Measurements from ENCODE around the gene IGSF21.
"Not testable (repeated sequence)": the region's sequence is repeated elsewhere in the genome, so short reads cannot be mapped to it uniquely, and the experiment has no call there.

IGSF21 gene

GRCh38 chr1:18144916-18145647, 37.5 kb downstream of the IGSF21 start:
- DNase-seq, result no peak

DNA sequence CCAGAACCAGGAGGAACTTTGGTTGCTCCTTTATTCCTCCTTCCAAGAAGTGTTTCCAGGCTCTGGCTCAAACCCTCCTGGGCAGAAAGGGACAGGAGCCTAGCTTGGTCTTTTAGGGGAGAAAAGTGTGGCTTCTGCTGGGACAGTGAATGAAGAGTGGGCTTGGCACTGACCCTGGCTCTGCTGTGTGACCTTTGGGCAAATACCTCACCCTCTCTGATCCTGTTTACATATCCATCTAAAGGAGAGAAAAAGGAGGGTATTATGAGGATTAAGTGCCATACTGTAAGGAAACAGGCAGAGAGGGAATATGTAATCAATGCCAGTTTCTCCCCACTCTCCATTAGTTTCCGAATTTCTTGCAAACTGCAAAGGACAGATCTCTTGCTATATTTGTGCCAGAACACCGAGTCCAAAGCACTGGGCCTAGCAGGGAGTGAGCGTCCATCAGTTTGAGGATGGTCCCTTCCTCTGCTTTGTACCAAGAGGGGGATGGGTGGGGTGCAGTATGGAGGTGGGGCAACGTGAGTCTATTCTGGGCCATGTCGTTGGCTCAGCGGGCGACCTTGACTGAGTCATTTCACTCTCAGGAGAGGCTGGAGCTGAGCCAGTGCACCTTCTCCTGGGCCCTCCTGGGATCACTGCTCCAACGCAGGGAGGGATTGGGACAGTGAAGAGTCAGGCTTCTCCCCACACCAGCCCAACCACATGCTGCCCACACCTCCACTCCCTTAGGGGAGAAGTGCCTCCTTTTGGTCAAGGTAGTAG, 38.4 kb downstream of the IGSF21 start:
- no peak for DNase-seq

DNA sequence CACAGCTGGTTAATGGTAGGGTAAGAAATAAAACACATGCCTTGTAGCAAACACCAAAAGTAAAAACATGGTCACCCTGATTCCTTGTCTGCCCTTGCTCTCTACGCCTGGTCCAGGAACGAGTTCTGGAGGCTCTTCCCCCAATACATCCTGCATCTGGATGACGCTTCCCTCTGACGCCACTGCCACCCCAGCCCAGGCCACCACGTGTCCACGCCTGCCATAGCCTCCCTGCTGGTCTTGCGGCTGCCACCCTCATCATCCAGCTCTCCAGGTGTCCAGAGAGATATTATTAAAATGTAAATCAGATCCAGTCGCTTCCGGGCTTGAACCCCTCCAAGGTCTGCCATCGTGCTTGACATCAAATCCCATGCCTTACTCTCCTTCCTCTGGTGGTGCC, 39.3 kb downstream of the IGSF21 start:
- no peak for DNase-seq

GRCh38 chr1:18147672-18148071, 40.1 kb downstream of the IGSF21 start:
- DNase-seq, result no peak

GRCh38 chr1:18148461-18148860, 40.9 kb downstream of the IGSF21 start:
- no peak for DNase-seq

DNA sequence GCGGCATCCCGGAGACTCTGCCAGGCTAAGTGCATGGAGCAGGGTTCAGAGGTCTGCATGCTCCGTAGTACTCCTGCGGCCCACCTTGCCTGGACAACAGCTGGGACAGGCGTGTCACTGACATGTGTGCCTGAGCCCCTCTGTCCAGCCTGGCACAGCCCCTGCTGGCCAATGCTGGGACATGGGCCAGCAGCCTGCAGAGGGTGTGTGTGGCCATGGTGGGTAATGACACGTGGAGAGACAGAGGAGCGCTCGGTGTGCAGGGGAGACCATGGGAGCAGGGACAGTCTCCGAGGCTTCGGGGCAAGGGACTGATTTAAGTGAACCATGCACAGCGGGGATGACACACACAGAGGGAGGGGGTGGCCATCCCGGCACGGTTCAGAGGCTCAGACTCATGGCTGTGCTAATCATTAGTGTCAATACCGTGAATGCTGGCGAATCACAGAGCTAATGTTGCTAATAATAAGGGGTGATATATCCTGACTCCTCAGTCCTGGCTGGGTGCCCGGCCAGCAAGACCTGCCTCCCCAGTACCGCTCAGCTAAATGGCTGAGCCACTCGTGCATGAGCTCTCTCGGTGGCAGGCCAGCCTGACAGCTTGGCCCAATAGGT, 41.5 kb downstream of the IGSF21 start:
- no peak for DNase-seq

- no peak for DNase-seq
Measured at GRCh38 chr1:18151436-18152122, 44.0 kb downstream of the IGSF21 start.

- no peak for DNase-seq
Measured at GRCh38 chr1:18154430-18155194, 47.0 kb downstream of the IGSF21 start.

DNA sequence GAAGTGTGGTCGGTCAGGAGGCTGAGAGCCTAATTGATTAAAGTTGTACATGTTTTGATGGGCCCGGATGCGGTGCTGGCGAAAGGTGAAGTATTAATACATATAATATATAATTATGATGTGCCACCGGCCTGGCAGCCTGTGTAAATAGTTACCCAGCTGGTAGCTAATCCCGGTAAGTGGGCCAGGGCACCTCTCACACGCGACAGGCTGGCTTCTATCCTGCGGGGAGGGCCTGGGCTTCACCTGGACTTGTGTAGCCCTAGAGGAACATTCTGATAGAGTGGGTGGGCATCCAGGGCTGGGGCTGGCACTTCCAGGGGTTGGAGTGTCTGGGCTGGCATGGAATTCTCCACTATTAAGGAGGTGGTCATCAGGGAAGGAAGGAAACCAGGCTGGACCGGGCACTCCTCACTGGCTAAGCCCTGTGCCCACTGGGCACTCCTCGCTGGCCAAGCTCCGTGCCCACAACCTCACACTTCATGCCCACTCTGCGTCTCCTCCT, 48.3 kb downstream of the IGSF21 start:
- DNase-seq, result no peak

GRCh38 chr1:18157352-18157751, 49.8 kb downstream of the IGSF21 start:
- no peak for DNase-seq

GRCh38 chr1:18157968-18158367, 50.4 kb downstream of the IGSF21 start:
- DNase-seq, result no peak

- DNase-seq, result no peak
Measured at GRCh38 chr1:18158714-18159113, 51.1 kb downstream of the IGSF21 start.

DNA sequence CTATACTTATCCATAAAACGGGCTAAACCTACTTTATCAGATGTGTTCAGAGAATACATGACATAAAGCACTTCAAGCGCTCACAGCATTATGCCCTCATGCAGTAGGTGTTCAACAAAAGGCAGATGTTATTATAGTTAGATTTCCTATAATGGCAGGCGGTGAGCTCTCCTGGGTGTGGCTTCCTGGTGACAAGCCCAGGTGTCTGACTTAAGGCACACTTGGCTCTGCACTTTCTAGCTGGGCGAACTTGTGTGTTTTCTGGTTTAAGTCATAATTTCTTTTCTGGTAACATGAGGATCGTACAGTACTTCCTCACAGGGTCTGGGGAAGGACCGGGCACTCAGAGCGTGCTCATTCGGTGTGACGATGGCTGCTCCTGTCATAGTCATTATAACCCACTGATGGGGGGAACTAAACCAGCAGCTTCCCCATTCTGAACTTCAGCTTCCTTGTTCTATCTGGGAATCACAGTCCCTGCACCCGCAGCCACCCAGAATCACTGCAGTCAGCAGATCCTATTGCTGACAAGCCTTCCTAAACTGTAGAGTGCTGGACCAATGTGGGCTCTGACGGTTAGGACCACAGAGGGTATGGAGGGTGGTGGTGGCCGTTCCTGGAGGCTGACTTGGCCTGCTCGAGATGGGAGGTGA, 52.8 kb downstream of the IGSF21 start:
- DNase-seq, result peak in 33 of 56 donors; percentile 4 to 71 (median 25)

- no peak for DNase-seq
Measured at GRCh38 chr1:18161690-18162089, 54.1 kb downstream of the IGSF21 start.

DNA sequence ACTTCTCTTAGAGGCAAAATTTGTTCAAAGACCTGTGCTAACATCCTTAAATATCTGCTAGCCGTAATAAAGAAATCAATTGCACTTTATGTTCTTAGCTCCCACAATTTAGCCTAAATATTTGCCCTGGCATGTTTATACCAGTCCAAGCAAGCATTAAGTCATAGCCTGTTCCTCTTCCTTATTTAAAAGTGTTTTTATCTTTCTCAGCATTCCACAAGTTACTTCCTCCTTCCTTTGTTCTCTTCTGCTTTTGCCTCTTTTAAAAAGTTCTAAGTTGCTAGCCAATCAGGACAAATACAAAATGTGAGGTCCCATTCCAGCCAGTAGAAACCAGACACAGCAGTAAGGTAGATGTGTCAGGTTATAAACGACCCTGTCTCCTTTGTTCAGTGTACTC, 58.0 kb downstream of the IGSF21 start:
- DNase-seq, result not testable (repeated sequence)

DNA sequence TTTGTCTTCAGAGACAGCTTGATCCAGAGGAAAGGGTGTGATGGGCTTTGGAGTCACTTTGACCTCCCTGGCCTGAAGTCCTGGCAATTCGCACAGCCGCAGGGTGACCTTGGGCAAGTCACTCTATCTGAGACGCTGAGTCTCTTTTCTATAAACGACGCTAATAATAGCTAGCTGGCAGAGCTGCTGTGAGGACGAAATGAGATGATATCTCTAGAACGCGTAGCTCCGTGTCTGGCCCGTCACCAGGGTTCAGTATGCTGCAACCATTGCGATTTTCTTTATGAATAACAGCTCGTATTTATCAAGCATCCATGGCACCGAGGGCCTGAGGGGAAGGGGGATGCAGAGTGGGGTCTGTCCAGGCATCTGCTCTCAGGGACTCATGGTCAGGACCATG, 58.7 kb downstream of the IGSF21 start:
- no peak for DNase-seq

GRCh38 chr1:18166929-18167328, 59.3 kb downstream of the IGSF21 start:
- peak in 10 of 56 donors; percentile 4 to 40 (median 14) for DNase-seq

GRCh38 chr1:18170444-18170843, 62.8 kb downstream of the IGSF21 start:
- DNase-seq, result no peak

GRCh38 chr1:18174037-18174436, 66.4 kb downstream of the IGSF21 start:
- no peak for DNase-seq

- DNase-seq, result no peak
Measured at GRCh38 chr1:18175051-18175450, 67.5 kb downstream of the IGSF21 start.

Data from amygdala (tissue), 56 donors.